GM12873 (cell line): Measurements from ENCODE around the gene THUMPD3.

ENCODE experiments used
- TF ChIP-seq, protein P1 (sequence below): IDR thresholded peaks from 2 replicates; pipeline ENCODE4 v1.5.1; 2012; ENCODE audit warnings: low read depth, mild to moderate bottlenecking, moderate library complexity, low read length, control low read depth; ENCODE audit not compliant: insufficient read depth; ENCODE audit errors: missing control alignments

Gene THUMPD3

DNA sequence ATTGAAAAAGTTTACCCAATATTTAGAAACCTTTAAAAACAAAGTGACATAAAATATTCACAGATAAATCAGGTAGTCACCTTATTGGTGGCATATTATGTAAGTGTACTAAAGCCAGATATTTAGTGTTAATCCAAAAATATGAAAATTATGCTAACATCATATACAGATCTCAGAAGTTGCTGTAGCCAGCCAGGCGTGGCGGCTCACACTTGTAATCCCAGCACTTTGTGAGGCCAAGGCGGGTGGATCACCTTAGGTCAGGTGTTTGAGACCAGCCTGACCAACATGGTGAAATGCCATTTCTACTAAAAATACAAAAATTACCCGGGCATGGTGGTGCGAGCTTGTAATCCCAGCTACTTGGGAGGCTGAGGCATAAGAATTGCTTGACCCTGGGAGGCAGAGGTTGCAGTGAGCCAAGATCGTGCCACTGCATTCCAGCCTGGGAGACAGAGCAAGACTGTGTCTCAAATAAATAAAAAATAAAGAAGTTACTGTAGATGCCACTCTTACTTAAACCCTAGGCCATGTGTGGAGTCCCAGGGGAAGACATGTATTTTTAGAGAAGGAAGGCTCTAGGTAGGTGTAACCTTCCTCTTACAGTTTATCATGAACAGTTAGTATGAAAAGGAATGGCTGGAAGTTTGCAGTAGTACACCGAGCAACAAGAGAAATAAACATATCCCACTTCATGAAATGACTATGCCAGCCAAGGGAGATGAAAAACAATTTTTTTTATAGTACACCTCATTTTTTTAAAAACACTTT, 44.2 kb downstream of the THUMPD3 start:
- TF ChIP-seq, protein P1, sequence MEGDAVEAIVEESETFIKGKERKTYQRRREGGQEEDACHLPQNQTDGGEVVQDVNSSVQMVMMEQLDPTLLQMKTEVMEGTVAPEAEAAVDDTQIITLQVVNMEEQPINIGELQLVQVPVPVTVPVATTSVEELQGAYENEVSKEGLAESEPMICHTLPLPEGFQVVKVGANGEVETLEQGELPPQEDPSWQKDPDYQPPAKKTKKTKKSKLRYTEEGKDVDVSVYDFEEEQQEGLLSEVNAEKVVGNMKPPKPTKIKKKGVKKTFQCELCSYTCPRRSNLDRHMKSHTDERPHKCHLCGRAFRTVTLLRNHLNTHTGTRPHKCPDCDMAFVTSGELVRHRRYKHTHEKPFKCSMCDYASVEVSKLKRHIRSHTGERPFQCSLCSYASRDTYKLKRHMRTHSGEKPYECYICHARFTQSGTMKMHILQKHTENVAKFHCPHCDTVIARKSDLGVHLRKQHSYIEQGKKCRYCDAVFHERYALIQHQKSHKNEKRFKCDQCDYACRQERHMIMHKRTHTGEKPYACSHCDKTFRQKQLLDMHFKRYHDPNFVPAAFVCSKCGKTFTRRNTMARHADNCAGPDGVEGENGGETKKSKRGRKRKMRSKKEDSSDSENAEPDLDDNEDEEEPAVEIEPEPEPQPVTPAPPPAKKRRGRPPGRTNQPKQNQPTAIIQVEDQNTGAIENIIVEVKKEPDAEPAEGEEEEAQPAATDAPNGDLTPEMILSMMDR, result no peak

DNA sequence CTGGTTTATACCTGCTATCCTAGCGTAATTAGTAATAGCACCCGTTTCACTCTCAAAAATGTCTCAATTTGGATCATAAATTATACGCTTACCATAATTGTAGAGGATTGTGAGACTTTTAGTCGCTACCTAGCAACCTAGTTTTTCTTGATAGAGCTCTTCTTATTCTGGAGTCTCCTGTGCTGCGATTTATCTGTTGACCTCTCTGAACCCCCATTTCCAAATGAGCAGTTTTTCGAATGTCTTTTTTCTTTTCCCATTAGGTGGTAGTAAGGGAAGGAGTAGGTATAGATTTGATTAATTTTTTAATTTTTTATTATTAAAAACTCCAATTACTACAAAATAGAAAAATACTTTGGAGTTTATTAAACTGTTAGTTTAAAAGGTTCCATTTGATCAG, 45.2 kb downstream of the THUMPD3 start:
- TF ChIP-seq, protein P1, result no peak

DNA sequence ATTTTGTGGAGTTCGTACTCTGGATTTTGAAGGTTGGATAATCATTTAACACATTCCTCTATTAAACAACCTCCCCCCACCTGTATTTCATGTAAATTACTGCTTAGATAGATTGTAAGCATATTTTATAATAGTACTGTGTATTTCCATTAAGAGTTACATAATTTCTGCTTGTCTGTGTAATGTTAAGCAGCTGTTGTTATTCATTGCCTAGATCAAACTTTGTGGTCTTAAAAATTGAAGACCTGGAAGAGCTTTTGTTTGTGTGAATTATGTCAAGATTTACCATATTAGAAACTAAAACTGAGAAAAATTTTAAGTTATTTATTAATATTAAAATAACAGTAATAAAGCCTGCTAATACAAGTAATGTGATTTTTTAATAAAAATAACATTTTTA, 45.7 kb downstream of the THUMPD3 start:
- TF ChIP-seq, protein P1, result no peak

DNA sequence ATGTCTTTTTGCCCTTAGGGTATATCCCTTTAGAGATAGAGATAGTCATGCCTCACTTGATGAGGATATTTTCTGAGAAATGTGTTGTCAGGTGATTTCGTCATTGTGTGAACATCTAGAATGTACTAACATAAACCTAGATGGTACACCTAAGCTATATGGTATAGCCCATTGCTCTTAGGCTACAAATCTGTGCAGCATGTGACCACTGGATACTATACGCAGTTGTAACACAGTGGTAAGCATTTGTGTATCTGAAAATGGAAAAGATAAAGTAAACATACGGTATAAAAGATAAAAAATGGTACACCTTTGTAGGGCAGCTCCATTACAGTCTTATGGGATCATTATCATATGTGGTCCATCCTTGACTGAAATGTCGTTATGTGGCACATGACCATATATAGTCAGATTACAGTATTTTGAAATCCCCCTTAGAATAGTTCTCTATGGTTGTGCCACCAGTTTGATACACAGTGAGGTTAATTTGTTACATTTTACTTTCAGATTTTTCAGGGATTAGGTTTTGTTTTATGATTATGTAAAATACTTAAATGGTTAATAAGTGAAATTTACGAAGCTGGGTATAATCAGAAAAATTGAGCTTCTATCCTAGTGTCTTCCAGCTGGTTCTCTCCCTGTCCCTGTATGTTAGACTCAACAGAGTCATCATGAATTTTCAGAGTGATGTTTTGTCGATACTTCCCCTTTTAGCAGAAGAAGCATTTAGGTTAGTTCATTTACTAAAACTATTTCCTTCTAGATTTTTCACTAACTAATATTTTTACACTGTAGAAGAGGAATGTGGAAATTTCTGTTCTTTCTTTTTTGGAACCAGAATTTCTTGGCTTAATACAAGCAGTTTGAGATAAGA, 47.4 kb downstream of the THUMPD3 start:
- TF ChIP-seq, protein P1, result no peak

DNA sequence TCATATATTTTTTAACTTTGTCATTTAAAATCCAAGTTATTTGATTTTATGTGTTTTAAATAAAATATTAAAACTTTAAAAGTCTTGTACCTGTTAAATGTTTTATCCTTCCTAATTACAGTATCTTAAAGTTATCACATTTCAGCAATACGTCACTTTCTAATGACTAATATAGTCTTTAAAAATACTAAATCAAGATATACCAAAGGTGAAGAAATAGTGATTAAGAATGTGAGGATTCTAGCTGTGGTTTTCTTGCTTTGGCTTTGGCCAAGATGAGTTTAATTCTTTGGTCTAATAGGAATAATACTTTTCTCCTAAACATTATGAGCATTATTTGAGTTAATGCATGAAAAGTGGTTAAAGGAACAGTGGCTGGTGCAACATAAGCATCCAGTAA, 48.4 kb downstream of the THUMPD3 start:
- TF ChIP-seq, protein P1, result no peak

DNA sequence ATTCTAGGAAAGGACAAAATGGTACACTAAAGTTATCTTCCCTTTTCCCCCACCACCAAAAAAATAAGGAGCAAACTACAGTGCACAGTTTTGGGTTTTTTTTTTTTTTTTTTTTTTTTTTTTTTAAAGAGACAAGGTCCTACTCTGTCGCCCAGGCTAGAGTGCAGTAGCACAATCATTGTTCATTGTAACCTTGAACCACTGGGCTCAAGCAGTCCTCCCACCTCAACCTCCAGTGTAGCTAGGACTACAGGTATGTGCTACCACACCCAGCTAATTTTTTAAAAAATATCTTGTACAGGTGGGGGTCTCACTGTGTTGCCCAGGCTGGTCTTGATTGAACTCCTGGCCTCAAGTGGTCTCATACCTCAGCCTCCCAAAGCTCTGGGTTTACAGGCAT, 49.4 kb downstream of the THUMPD3 start:
- TF ChIP-seq, protein P1, result no peak

DNA sequence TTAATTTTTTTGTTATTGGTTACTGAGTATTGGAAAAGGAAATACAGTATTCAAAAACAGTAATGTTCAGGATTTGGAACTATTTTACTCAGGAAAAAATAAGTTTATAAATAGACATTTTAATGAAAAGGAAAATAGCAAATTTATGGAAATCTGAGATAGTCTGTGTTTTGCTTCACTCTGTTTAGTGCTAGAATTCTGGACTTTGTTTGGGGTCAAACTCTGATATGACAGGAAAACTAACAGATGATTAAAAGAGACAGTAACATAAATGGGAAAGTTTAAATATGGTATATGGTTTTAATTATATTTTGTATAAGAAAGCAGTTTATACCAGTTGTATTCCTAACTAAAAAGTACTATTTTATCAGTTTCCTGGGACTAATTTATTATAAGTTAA, 52.0 kb downstream of the THUMPD3 start:
- TF ChIP-seq, protein P1, result no peak
